ENCODE measurements around the gene PFKFB3. TPM values are rescaled to one million over a fixed set of nuclear protein-coding genes. Genes with fewer than 3 reads are reported as not detected.

PFKFB3 gene
- total RNA-seq, 1 experiment from 2014 or later = 36.8 TPM

- Histone ChIP-seq H3K23me2 (ENCODE audit: insufficient read length, low read depth, low read length, poor library complexity, severe bottlenecking) (no peaks in the 10 kb centered on the region), H3K79me1 (ENCODE audit: insufficient read depth, low read depth, low read length, poor library complexity, severe bottlenecking) (no peaks in the 10 kb centered on the region), H3K9me3 (ENCODE audit: control insufficient read depth, low read depth, low read length) (no peaks in the 10 kb centered on the region), H4K5ac (ENCODE audit: insufficient read length, low read depth, low read length) (no peak overlapping the region), H3K4me2 (ENCODE audit: insufficient read depth, insufficient read length, low read length) (no peak overlapping the region), H3K27ac (ENCODE audit: insufficient read length, low read depth, low read length) (no peak overlapping the region), H3K4me1 (ENCODE audit: insufficient read depth, low read length) (no peaks in the 10 kb centered on the region), H3K14ac (ENCODE audit: insufficient read depth, low read length) (no peak overlapping the region), H3K56ac (ENCODE audit: insufficient read length, low read depth, low read length) (no peak overlapping the region), H2BK20ac (ENCODE audit: low read depth, low read length, poor library complexity, severe bottlenecking) (no peak overlapping the region), H3K18ac (ENCODE audit: insufficient read length, low read depth, low read length) (no peak overlapping the region), H3K4ac (ENCODE audit: low read depth, low read length) (no peak overlapping the region), H4K8ac (replicated peaks; ENCODE audit: insufficient read length, low read depth, low read length) (no peak overlapping the region), H3K27me3 (ENCODE audit: insufficient read depth, low read length) (no peaks in the 10 kb centered on the region), H2BK120ac (ENCODE audit: low read depth, low read length, poor library complexity, severe bottlenecking) (no peak overlapping the region), H2BK12ac (ENCODE audit: insufficient read length, low read depth, low read length) (no peak overlapping the region), H3T11ph (ENCODE audit: low read length) (no peak overlapping the region), H2AFZ (ENCODE audit: low read length) (no peak overlapping the region), H3K23ac (ENCODE audit: insufficient read length, low read depth, low read length) (no peak overlapping the region), H3K79me2 (ENCODE audit: insufficient read depth, low read length) (no peaks in the 10 kb centered on the region), H3K9ac (ENCODE audit: extremely low read depth, insufficient read length, low read length) (no peak overlapping the region), H4K20me1 (ENCODE audit: control insufficient read depth, insufficient read depth, insufficient read length) (no peaks in the 10 kb centered on the region), H4K91ac (ENCODE audit: insufficient read length, low read depth, low read length) (no peak overlapping the region), H2AK5ac (ENCODE audit: insufficient read length, low read length) (no peak overlapping the region), H2BK15ac (ENCODE audit: low read depth, low read length) (no peak overlapping the region), H2BK5ac (ENCODE audit: insufficient read length, low read length) (no peak overlapping the region)
- Mint-ChIP-seq H3K9me3 (no peaks in the 10 kb centered on the region), H3K4me3 (no peak overlapping the region), H3K36me3 (ENCODE audit: insufficient read depth in 1 of 3, low read depth in 3 of 3) (no peaks in the 10 kb centered on the region), H3K4me1 (peaks cover 11 to 17% of the 10 kb centered on the region in 2 experiments), H3K27me3 (ENCODE audit: low read depth) (no peaks in the 10 kb centered on the region), H3K27ac (no peak overlapping the region)
- WGBS (ENCODE audit: extremely low coverage, insufficient read length, low lambda C conversion rate) = no CpG with 5 or more reads among the region's 5 CpGs
- no peak for DNase-seq
- TF ChIP-seq CTCF (conservative IDR thresholded peaks at IDR 0.05) = no peak
Observed at GRCh38 chr10:6282454-6282958, 79.8 kb downstream of the PFKFB3 start.

Measured in H9 (cell line).